Fibroblast of the aortic adventitia (primary cell): ENCODE measurements around the gene TMA7B. TPM values are rescaled to one million over a fixed set of nuclear protein-coding genes. Genes with fewer than 3 reads are reported as not detected.
A peak's percentile ranks its signal among the peaks of the same experiment; 100 is the strongest.

Experiments used
- DNase-seq: peaks from one replicate; pipeline ENCODE4 v3.0.0-alpha.2; 2010; ENCODE audit warnings: low read depth
- H3K4me3 ChIP-seq: 2 replicates; pipeline ENCODE4 v1.5.1; 2011; ENCODE audit warnings: low read depth, mild to moderate bottlenecking, control low read depth, low read length, moderate library complexity
- total RNA-seq: library from RNA; depleted of rRNA; stranded (reverse); fragments of >200 nt; gene quantifications from 2 replicates; pipeline ENCODE4 v1.2.3, GENCODE V29; 2012; ENCODE audit warnings: low replicate concordance
- TF ChIP-seq, protein P1 (sequence below): IDR thresholded peaks from 2 replicates; pipeline ENCODE4 v1.5.1; 2011; ENCODE audit warnings: mild to moderate bottlenecking, low read length, control low read depth, inconsistent platforms; ENCODE audit not compliant: insufficient read depth

Gene TMA7B
- total RNA-seq, 1 donor, result not detected

DNA sequence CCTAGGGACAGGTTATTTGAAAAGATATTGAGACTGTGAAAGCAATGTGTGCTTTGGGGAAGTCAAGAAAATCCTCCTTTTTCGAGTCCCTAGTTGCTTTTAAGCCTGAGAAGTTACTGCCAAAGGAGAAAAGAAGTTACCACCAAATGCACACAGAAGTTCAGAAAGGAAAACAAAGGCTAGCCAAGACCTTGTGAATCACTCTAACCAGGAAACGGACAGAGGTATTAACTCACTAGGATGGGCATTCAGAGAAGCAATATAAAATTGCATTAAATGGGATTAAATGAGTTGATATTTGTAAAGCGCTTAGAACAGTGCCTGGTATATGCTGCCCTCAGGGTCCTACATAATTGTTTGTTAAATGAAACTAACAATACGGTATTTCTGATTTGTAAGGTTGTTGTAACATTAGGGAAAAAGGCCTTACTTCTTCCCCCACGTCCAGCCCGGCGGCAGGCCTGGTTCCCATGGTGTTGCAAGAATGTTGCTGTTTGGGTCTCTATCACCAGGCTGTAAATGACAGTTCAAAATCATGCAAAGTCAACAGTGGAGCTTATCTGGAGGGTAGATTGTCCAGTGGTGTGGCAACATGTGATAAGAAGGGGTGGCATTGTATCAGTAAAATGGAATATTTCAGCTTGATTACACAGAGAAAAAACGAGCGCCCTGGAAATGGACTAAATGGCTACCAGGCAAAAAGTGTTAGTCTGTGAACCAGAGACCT lies 7.1 kb downstream of the TMA7B start:
- TF ChIP-seq, protein P1, sequence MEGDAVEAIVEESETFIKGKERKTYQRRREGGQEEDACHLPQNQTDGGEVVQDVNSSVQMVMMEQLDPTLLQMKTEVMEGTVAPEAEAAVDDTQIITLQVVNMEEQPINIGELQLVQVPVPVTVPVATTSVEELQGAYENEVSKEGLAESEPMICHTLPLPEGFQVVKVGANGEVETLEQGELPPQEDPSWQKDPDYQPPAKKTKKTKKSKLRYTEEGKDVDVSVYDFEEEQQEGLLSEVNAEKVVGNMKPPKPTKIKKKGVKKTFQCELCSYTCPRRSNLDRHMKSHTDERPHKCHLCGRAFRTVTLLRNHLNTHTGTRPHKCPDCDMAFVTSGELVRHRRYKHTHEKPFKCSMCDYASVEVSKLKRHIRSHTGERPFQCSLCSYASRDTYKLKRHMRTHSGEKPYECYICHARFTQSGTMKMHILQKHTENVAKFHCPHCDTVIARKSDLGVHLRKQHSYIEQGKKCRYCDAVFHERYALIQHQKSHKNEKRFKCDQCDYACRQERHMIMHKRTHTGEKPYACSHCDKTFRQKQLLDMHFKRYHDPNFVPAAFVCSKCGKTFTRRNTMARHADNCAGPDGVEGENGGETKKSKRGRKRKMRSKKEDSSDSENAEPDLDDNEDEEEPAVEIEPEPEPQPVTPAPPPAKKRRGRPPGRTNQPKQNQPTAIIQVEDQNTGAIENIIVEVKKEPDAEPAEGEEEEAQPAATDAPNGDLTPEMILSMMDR, result no peak
- H3K4me3 ChIP-seq, result no peak overlapping the region
- DNase-seq, result peak; percentile 59

DNA sequence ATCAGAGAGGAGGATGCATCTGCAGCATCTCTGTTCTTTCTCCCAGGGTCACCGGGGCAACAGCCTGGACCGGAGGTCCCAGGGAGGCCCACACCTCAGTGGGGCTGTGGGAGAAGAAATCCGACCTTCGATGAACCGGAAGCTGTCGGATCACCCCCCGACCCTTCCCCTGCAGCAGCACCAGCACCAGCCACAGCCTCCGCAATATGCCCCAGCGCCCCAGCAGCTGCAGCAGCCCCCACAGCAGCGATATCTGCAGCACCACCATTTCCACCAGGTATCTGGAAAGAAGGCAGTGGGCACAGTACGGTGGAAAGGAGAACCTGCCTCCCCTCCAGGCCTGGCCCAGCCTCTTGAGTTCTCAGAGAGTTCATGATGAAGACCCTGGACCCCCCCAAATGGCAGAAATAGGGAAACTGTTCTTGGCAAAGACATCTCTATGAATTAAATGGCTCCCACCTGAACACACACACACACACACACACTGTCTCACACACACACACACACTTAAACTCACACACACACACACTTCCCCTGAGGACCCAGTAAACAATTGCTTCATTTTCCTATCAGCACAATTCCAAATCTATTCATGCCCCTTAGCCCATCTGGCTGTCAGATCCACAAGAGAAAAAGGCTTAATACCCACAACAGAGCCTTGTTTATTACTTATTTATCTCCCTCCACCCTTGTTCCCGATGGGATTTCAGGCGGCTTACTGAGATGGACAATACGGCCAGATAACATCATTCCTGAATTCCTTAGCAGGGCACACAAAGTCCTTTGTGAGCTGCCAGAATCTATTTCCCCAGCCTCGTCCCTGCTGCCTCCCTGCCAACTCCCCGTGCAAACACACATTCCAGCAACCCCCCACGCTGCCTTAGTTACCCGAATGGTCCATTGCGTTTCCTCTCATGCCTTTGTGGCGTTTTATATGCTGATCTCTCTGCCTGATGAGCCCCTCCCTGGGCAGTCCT lies 8.1 kb downstream of the TMA7B start:
- DNase-seq, result peak; percentile 8
- H3K4me3 ChIP-seq, result no peak overlapping the region
- TF ChIP-seq, protein P1, result no peak

GRCh38 chr22:39970742-39971141 lies 10.5 kb downstream of the TMA7B start:
- no peak for DNase-seq
- no peak overlapping the region for H3K4me3 ChIP-seq
- TF ChIP-seq, protein P1, result no peak

- H3K4me3 ChIP-seq, result no peak overlapping the region
- no peak for DNase-seq
- TF ChIP-seq, protein P1, result no peak
These were observed 12.4 kb downstream of the TMA7B start for GRCh38 chr22:39972641-39973040.

- H3K4me3 ChIP-seq, result no peak overlapping the region
- TF ChIP-seq, protein P1, result no peak
These were observed 13.5 kb downstream of the TMA7B start for GRCh38 chr22:39973656-39974055.

DNA sequence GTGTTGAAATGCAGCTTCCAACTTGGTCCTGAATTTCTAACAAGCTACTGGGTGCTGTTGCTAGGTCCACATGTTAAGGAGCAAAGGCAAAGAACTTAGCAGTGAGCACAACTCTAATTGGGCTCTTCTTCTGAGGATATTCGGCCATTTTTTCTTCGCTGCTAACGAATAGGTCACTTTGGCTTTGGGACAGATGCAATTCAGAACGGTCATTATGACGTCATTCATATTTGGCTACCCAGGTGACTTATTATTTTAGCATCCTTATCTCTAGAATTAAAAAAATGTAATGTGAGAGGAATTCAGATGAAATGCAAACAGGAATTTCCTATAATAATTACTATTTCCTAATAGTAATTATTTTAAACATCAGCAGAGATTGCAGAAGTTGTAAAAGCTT lies 13.9 kb downstream of the TMA7B start:
- DNase-seq, result no peak
- TF ChIP-seq, protein P1, result no peak
- no peak overlapping the region for H3K4me3 ChIP-seq

More at GRCh38 chr22:39973656-39974055, 13.5 kb downstream of the TMA7B start:
- no peak for DNase-seq
